ENCODE data around the gene ACSF2. TPM values are rescaled to one million over a fixed set of nuclear protein-coding genes. Genes with fewer than 3 reads are reported as not detected.

The ACSF2 gene
- total RNA-seq, 1 experiment from 2014 or later, result 161 TPM

DNA sequence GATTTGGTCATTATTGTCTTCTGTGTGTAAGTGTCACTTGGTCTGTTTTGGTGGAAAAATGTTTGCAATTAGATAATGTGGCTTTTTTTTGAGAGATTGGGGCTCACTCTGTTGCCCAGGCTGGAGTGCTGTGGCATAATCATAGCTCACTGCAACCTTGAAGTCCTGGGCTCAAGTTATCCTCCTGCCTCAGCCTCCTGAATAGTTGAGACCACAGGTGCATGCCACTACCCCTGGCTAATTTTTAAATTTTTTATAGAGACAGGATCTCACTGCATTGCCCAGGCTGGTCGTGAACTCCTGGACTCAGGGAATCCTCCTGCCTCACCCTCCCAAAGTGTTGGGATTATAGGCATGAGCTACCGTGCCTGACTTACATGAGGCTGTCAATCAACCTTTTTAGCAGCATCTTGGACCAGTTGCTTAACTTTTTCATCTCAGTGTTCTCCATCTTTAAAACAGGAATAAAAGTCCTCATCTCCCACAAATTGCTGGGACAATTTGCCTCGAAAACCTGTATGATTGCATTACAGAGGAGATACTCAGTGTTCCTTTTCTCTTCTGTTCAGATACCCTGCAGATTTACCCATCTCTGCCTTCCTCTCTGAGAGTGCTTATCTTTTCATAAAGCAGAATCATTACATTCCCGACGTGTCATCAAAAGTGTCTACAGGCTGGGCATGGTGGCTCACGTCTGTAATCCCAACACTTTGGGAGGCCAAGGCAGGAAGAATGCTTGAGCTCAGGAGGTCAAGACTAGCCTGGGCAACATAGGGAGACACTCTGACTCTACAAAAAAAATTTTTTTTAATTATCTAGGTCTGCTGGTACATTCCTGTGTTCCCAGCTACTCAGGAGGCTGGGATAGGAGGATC lies 19.1 kb downstream of the ACSF2 start:
- Mint-ChIP-seq H3K36me3 (ENCODE audit: insufficient read depth, unreplicated experiment) (peaks cover 31% of the 10 kb centered on the region), H3K4me1 (ENCODE audit: low read depth, unreplicated experiment) (peaks cover 61% of the 10 kb centered on the region), H3K4me3 (ENCODE audit: unreplicated experiment) (no peak overlapping the region), H3K9me3 (ENCODE audit: unreplicated experiment) (no peaks in the 10 kb centered on the region), H3K27me3 (ENCODE audit: insufficient read depth, unreplicated experiment) (no peaks in the 10 kb centered on the region), H3K27ac (ENCODE audit: unreplicated experiment) (peak overlapping the region; percentile 74)
- H3K9me3 ChIP-seq, result no peaks in the 10 kb centered on the region
- TF ChIP-seq, protein P1, sequence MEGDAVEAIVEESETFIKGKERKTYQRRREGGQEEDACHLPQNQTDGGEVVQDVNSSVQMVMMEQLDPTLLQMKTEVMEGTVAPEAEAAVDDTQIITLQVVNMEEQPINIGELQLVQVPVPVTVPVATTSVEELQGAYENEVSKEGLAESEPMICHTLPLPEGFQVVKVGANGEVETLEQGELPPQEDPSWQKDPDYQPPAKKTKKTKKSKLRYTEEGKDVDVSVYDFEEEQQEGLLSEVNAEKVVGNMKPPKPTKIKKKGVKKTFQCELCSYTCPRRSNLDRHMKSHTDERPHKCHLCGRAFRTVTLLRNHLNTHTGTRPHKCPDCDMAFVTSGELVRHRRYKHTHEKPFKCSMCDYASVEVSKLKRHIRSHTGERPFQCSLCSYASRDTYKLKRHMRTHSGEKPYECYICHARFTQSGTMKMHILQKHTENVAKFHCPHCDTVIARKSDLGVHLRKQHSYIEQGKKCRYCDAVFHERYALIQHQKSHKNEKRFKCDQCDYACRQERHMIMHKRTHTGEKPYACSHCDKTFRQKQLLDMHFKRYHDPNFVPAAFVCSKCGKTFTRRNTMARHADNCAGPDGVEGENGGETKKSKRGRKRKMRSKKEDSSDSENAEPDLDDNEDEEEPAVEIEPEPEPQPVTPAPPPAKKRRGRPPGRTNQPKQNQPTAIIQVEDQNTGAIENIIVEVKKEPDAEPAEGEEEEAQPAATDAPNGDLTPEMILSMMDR (IDR thresholded peaks at IDR 0.05; ENCODE audit: insufficient read depth in 1 of 2, low read depth in 1 of 2, low read length in 1 of 2, severe bottlenecking in 1 of 2, unreplicated experiment in 1 of 2), result no peak
- ChIA-PET POLR2A (interaction anchor here (0.6 kb wide), 1 partner anchor 49 kb away, joined by 3 read pairs; no protein-coding TSS in a partner anchor), CTCF (interaction anchor here (0.6 to 2.4 kb wide), 5 partner anchors 20 to 55 kb away, joined by 3 to 15 read pairs (median 4); partner anchors contain the start of genes LRRC59 and RSAD1)
- no peaks in the 10 kb centered on the region for H3K36me3 ChIP-seq (ENCODE audit: control insufficient read depth, insufficient read depth, low read length)
- no TSS peak for BruUV-seq (replicated peaks)
- H3K4me3 ChIP-seq (ENCODE audit: low read depth, low read length), result no peak overlapping the region
- H3K4me1 ChIP-seq, result peaks cover 59% of the 10 kb centered on the region
- DNase-seq, result no peak
- no peaks in the 10 kb centered on the region for H3K27me3 ChIP-seq (replicated peaks; ENCODE audit: control insufficient read depth, insufficient read depth, low read length)
- intact Hi-C loops (cut with micrococcal nuclease; ENCODE audit: unreplicated experiment), result no loop called here

DNA sequence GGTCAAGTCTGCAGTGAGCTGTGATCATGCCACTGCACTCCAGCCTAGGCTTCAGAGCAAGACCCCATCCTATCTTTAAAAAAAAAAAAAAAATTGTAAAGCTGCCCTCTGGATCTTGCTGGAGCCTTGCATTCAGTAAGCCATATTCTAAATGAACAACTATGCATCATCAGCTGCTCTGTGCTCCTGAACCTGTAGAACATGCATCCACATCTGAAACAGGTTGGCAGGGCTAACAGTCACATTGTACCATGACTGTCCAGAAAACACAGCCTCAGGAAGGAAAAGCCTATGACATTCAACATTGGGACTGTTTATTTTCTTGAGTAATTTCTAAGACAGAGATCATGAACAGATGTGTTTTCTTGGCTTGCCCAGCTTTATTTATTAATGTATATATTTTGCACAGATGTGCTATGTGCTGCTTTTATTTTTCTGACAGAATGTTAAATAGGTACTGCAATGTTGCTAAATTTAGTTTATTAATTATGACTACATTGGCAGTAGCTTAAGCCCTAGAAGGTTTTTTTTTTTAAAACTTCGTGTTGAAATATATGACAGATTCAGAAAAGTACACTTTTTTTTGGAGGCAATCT lies 19.8 kb downstream of the ACSF2 start:
- BruUV-seq (replicated peaks), result no TSS peak
- Mint-ChIP-seq H3K9me3 (ENCODE audit: unreplicated experiment) (no peaks in the 10 kb centered on the region), H3K4me3 (ENCODE audit: unreplicated experiment) (no peak overlapping the region), H3K27me3 (ENCODE audit: insufficient read depth, unreplicated experiment) (no peaks in the 10 kb centered on the region), H3K27ac (ENCODE audit: unreplicated experiment) (peak overlapping the region; percentile 40), H3K36me3 (ENCODE audit: insufficient read depth, unreplicated experiment) (peaks cover 29% of the 10 kb centered on the region), H3K4me1 (ENCODE audit: low read depth, unreplicated experiment) (peaks cover 53% of the 10 kb centered on the region)
- no peak for DNase-seq
- ChIA-PET POLR2A (interaction anchor here (0.6 kb wide), 1 partner anchor 49 kb away, joined by 3 read pairs; no protein-coding TSS in a partner anchor), CTCF (interaction anchor here (0.9 to 1.7 kb wide), 2 partner anchors 27 to 48 kb away, joined by 4 to 6 read pairs; partner anchors contain the start of gene LRRC59)
- no peaks in the 10 kb centered on the region for H3K9me3 ChIP-seq
- H3K36me3 ChIP-seq (ENCODE audit: control insufficient read depth, insufficient read depth, low read length), result no peaks in the 10 kb centered on the region
- H3K4me1 ChIP-seq, result peaks cover 51% of the 10 kb centered on the region
- no peak overlapping the region for H3K4me3 ChIP-seq (ENCODE audit: low read depth, low read length)
- TF ChIP-seq, protein P1 (IDR thresholded peaks at IDR 0.05; ENCODE audit: insufficient read depth in 1 of 2, low read depth in 1 of 2, low read length in 1 of 2, severe bottlenecking in 1 of 2, unreplicated experiment in 1 of 2), result no peak
- H3K27me3 ChIP-seq (replicated peaks; ENCODE audit: control insufficient read depth, insufficient read depth, low read length), result no peaks in the 10 kb centered on the region
- intact Hi-C loops (cut with micrococcal nuclease; ENCODE audit: unreplicated experiment), result no loop called here

DNA sequence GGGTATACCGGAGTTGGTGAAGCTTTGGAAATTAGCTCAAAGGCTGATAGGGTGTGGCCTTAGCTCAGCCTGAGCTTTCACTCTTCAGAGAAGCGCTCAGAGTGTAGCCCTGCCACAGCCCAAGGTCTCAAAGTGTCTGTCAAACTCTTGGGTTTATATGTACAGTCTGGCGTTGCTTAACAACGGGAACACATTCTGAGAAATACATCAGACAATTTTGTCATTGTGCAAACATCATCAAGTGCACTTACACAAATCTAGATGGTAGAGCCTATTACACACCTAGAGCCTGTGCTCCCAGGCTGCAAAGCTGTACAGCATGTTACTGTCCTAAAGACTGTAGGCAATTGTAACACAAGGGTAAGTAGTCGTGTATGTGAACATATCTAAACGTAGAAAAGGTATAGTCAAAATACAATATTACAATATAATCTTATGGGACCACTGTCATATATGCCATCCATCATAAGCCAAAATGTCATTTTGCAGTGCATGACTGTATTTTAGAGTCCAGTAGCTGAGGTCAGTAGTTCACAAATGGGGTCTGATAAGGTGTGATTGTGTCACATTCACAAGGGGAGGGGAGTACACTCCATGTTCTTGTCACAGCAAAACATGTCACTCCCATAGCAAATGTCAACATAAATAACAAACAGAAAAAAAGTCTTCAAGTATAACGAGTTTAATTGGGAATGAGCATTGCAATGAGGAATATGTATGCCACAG lies 22.0 kb downstream of the ACSF2 start:
- Mint-ChIP-seq H3K4me3 (ENCODE audit: unreplicated experiment) (no peak overlapping the region), H3K27me3 (ENCODE audit: insufficient read depth, unreplicated experiment) (no peaks in the 10 kb centered on the region), H3K36me3 (ENCODE audit: insufficient read depth, unreplicated experiment) (peaks cover 15% of the 10 kb centered on the region), H3K4me1 (ENCODE audit: low read depth, unreplicated experiment) (peaks cover 48% of the 10 kb centered on the region), H3K9me3 (ENCODE audit: unreplicated experiment) (no peaks in the 10 kb centered on the region), H3K27ac (ENCODE audit: unreplicated experiment) (no peak overlapping the region)
- H3K36me3 ChIP-seq (ENCODE audit: control insufficient read depth, insufficient read depth, low read length), result no peaks in the 10 kb centered on the region
- intact Hi-C loops (cut with micrococcal nuclease; ENCODE audit: unreplicated experiment), result no loop called here
- BruUV-seq (replicated peaks), result no TSS peak
- TF ChIP-seq, protein P1 (IDR thresholded peaks at IDR 0.05; ENCODE audit: insufficient read depth in 1 of 2, low read depth in 1 of 2, low read length in 1 of 2, severe bottlenecking in 1 of 2, unreplicated experiment in 1 of 2), result no peak
- H3K4me1 ChIP-seq, result peaks cover 44% of the 10 kb centered on the region
- H3K9me3 ChIP-seq, result no peaks in the 10 kb centered on the region
- H3K27me3 ChIP-seq (replicated peaks; ENCODE audit: control insufficient read depth, insufficient read depth, low read length), result no peaks in the 10 kb centered on the region
- DNase-seq, result peak in 1 of 2 experiments; percentile 47
- ChIA-PET POLR2A (interaction anchor here (0.9 to 1.0 kb wide), 2 partner anchors 51 to 52 kb away, joined by 3 to 4 read pairs; partner anchors contain the start of gene LRRC59), CTCF (interaction anchor here (0.6 to 1.4 kb wide), 2 partner anchors 9 to 31 kb away, joined by 4 read pairs; no protein-coding TSS in a partner anchor)
- no peak overlapping the region for H3K4me3 ChIP-seq (ENCODE audit: low read depth, low read length)
